Mammary epithelial cell (primary cell): ENCODE measurements around the gene NDUFC2.

ENCODE experiments used
- EZH2 ChIP-seq: IDR thresholded peaks from 2 replicates; pipeline ENCODE4 v1.6.1; 2012; ENCODE audit warnings: low read length, inconsistent platforms, borderline replicate concordance
- TF ChIP-seq, protein P1 (sequence below), 2 donors: IDR thresholded peaks in 1 of 2; conservative IDR thresholded peaks in 1 of 2; 2 replicates each; pipeline ENCODE4 v1.5.1; 2011 to 2012; ENCODE audit warnings: inconsistent platforms in 2 of 2, low read length in 2 of 2, mild to moderate bottlenecking in 2 of 2, control low read depth in 1 of 2, low read depth in 1 of 2; ENCODE audit not compliant: insufficient read depth in 1 of 2; ENCODE audit errors: extremely low read depth in 1 of 2

DNA sequence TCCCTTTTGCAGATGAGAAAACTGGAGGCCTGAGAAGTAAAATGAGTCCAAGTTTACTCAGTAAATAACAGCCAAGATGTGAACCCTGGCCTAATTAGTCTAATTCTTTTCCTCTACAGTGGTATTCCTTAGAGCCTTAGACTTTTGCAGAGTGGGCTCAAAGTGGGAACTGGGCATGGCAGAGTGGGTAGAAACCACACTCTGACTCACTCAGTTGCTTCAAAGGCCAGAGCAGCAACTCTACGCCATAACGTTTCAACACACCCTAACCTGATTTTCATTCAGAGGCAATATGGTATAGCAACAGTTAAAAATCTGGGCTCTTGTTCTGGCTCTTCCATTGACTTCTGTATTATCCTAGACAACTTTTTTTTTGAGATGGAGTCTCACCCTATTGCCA lies 13.2 kb downstream of the NDUFC2 start:
- TF ChIP-seq, protein P1, sequence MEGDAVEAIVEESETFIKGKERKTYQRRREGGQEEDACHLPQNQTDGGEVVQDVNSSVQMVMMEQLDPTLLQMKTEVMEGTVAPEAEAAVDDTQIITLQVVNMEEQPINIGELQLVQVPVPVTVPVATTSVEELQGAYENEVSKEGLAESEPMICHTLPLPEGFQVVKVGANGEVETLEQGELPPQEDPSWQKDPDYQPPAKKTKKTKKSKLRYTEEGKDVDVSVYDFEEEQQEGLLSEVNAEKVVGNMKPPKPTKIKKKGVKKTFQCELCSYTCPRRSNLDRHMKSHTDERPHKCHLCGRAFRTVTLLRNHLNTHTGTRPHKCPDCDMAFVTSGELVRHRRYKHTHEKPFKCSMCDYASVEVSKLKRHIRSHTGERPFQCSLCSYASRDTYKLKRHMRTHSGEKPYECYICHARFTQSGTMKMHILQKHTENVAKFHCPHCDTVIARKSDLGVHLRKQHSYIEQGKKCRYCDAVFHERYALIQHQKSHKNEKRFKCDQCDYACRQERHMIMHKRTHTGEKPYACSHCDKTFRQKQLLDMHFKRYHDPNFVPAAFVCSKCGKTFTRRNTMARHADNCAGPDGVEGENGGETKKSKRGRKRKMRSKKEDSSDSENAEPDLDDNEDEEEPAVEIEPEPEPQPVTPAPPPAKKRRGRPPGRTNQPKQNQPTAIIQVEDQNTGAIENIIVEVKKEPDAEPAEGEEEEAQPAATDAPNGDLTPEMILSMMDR (conservative IDR thresholded peaks at IDR 0.05 in 1 of 2, IDR thresholded peaks at IDR 0.05 in 1 of 2; ENCODE audit: extremely low read depth in 1 of 2, insufficient read depth in 1 of 2, low read depth in 1 of 2, low read length in 2 of 2), result no peak
- no peak for TF ChIP-seq EZH2
